C1 segment of cervical spinal cord (tissue), 14 donors: ENCODE data around the gene USP12.
"Not testable (repeated sequence)": the region's sequence is repeated elsewhere in the genome, so short reads cannot be mapped to it uniquely, and the experiment has no call there.

ENCODE experiments used
- DNase-seq, 14 donors: peaks; one replicate each; lab custom pipeline; 2025; lab: John Stamatoyannopoulos, UW

The USP12 gene, protein sequence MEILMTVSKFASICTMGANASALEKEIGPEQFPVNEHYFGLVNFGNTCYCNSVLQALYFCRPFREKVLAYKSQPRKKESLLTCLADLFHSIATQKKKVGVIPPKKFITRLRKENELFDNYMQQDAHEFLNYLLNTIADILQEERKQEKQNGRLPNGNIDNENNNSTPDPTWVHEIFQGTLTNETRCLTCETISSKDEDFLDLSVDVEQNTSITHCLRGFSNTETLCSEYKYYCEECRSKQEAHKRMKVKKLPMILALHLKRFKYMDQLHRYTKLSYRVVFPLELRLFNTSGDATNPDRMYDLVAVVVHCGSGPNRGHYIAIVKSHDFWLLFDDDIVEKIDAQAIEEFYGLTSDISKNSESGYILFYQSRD

DNA sequence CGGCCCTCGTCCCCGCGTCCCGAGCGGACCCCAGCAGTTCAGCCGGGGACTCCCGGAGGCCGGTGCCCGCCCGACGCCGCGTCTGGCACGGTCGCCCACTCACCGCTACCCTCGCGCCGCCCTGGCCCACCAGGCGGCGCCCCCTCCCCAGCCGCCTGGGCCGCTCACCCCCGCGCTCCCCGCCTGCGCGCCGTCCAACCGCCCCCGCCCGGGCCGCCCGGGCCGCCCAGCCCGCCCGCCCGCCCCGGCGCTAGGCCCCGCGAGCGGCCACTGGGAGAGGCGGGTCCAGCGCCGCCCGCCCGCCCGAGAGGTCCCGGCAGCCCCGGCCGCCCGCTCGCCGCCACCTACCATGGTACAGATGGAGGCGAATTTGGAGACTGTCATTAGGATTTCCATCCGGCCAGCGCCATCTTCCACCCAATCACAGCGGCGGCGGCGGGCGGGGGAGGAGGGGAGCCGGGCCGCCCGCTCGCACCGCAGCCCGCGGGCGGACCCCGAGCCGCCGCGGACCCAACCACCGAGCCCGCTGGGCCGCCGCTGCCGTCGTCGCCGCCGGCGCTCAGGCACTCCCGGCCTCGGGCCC lies at the start of gene USP12:
Gene USP12, minus strand, starts transcription at position 568 of the 583 bp plus-strand sequence. Its CDS starts 172 bp downstream, at position 396.
- DNase-seq: peak in 4 of 14 donors; percentile 33 to 73 (median 63)

DNA sequence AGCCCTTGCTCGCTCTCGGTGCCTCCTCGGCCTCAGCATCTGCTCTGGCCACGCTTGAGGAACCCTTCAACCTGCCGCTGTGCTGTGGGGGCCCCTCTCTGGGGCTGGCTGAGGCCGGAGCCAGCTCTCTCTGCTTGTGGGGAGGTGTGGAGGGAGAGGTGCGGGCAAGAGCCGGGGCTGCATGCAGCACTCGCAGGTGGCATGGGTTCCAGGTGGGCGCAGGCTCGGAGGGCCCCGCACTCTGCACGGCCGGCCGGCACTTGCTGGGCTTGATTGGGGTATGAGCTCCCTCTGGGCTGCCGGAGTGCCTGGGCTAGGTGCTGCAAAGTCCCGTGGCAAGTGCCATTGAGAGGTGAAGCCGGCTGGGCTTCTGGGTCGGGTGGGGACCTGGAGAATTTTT lies 48.0 kb upstream of the USP12 start:
- no peak for DNase-seq

DNA sequence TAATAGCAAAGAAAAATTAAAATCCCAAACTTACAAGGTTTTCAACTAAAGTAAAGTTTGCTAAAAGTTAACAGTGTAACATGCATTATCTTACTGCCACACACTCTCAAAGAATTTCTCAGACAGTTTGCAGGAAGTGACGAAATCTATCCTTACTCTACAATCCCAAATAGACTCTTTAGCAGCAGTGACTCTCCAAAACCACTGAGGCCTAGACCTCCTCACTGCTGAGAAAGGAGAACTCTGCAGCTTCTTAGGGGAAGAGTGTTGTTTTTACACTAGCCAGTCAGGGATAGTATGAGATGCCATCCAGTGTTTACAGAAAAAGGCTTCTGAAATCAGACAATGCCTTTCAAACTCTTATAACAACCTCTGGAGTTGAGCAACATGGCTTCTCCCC lies 47.2 kb upstream of the USP12 start:
- not testable (repeated sequence) for DNase-seq

DNA sequence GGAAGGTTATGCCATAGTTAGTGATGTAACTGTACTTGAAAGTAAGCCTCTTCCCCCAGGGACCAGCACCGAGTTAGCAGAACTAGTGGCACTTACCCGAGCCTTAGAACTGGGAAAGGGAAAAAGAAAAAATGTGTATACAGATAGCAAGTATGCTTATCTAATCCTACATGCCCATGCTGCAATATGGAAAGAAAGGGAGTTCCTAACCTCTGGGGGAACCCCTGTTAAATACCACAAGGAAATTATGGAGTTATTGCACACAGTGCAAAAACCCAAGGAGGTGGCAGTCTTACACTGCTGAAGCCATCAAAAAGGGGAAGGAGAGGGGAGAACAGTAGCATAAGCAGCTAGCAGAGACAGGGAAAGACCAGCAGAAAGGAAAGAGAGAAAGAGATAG lies 46.2 kb upstream of the USP12 start:
- not testable (repeated sequence) for DNase-seq

DNA sequence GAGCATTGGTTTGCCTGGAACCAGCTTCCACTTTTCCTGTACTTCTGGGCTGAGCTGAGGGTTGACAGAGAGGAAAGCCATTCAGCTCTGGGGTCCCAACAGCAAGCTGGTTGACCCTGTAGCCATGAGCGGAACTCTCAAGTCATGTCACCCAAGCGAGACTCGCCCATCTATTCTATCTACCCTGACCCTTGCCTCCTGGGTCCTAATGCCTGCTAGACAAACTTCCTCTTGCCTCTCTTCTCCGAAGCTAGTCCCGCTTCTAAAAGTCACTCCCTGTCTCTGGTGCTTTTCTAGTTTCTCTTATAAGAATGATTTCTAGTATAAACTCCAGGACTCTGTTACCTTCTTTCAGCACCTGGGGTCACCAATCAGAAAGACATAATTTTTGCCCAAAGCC lies 41.8 kb upstream of the USP12 start:
- DNase-seq: not testable (repeated sequence)

DNA sequence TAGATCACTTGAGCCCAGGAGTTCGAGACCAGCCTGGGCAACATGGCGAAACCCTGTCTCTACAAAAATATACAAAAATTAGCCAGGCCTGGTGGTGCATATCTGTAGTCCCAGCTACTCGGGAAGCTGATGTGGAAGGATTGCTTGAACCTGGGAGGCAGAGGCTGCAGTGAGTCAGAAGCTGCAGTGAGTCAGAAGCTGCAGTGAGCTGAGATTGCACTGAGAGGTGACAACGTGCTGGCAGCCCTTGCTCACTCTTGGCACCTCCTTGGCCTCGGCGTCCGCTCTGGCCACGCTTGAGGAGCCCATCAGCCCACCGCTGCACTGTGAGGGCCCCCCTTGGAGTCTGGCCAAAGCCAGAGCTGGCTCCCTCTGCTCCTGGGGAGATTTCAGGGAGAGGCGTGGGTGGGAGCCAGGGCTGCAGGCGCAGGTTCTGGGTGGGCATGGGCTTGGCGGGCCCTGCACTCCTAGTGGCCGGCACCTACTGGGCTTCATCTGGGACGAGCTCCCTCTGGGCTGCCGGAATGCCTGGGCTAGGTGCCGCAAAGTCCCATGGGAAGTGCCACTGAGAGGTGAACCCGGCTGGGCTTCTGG lies 40.3 kb upstream of the USP12 start:
- DNase-seq: no peak

DNA sequence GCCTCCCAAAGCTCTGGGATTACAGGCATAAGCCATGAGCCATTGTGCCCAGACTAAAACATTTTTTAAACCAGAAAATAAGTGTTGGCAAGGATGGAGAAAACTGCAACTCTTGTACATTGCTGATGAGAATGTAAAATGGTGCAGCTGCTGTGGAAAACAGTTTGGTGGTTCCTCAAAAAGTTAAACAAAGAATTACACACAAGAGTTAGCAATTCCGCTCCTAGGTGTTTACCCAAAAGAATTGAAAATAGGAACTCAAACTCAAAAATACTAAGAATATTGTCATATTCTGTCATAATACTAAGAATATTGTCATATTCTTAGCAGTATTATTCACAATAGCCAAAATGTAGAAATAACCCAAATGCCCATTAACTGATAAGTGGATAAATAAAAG lies 39.7 kb upstream of the USP12 start:
- DNase-seq: no peak

DNA sequence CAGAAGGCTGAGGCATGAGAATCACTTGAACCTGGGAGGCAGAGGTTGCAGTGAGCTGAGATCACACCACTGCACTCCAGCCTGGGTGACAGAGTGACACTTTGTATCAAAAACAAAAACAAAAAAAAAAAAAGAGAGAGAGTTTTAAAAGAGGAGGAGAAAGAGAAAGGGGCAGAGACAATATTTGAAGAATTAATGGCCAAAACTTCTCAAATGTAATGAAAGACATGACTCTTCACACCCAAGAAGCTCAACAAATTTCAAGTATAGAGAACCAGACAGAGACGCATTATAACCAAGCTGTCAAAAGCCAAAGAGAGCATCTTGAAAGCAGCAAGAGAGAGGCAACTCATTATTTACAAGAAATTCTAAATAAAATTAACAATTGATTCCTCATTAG lies 36.9 kb upstream of the USP12 start:
- DNase-seq: no peak

DNA sequence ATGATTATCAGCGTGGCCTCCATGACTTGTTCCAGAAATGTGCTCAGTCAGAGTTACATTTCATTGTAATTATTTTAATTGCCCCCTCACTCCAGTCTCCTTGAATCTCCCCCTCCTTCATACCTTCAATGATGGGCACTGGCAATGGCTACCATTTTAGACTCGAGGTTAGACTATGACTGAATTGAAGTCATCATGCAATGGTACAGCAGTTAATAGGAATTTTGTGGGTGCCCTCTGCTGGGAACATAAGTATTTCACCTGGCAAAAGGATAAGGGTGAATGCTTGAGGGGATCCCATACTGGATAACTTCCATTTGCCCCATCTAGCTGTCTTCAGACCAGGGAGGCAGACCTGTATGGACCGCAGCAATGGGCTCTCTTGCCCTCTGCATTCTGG lies 32.2 kb upstream of the USP12 start:
- no peak for DNase-seq

DNA sequence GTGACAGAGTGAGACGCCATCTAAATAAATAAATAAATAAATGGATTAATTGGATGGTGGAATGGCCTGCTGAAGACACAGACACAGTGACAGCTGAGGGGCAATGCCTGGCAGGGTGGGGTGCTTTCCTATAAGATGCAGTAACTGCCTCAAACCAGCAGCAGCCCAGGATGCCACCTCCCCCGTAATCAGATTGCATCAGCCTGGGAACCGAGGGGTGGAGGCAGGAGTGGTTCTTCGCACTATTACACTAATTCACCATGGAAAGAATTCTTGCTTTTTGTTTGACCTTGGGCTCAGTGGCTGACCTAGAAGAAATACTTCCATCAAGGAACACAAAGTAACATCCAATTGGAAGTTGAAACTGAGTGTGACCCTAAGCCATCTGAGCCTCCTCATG lies 31.6 kb upstream of the USP12 start:
- DNase-seq: no peak

DNA sequence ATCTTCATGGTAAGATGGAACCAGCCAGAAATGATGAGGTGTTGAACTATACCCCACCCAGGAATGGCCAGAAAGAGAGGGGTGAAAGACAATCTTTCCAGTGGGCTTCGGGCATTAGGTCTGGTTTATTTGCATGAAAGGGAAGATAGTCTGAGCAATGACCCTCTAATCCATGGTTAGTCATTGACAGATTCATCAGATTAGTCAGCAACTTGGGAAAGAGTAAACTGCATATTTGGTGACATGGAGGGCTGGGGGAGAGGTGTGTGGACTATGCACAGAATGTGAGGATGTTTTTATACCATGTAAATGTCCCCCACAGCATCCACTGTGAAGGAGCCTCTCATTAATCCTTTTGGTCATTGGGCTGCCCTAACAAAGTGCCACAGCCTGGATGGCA lies 30.1 kb upstream of the USP12 start:
- DNase-seq: no peak

DNA sequence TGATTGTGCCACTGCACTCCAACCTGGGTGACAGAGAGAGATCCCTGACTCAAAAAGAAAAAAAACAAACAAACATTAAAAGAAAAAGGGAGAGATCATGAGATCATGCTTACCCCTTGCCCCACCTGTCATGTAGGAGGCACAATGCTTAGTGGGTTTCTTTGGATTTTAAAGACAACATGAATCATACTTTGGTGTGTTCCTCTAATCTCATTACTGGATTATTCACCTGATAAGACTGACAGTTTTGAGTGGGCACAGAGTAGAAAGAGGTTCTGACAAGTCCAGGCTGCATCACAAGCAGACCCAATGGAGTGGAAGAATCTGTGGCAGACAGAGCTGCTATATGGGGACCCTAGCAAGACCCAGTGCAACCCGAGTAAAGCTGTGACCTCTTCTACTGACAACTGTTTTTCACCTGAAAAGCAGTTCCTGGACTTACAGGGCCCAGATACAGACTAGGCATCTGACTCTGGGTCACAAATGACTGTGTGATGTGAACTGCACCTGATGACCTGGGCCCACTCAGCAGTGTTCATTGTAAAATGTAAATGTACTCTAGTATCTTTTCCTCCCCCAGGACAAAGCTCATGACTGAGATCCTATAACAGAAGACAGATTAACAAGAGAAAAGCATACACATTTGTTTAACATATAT lies 28.9 kb upstream of the USP12 start:
- no peak for DNase-seq

DNA sequence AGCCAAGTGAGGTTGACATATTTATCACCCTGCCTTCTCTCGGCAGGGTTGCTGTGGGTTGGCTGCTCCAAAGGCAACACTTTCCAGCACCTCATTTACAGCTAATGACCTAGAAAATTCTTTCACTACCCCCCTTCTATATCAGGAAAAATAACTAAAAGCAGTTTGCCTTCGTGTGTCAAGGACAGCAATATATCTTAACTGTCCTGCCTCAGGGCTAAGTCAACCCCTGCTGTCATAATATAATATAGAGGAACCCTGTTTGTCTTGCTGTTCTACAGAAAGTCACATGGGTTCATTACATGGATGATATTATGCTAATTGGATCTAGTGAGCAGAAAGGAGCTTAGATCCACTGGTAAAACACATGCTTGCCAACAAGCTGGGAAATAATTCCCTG lies 28.1 kb upstream of the USP12 start:
- no peak for DNase-seq

DNA sequence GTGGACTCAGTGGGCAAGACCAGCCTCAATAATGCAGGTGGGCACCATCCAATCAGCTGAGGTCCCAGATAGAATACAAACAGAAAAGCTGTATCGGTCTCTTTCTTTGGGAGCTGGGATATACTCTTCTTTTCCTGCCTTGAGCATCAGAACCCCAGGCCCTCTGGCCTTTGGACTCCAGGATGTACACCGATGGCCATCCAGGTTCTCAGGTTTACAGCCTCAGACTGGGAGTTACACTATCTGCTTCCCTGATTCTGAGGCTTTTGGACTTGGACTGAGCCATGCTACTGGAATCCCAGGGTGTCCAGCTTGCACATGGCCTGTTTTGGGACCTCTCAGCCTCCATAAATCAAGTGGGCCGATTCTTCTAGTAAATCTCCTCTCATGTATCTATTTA lies 27.6 kb upstream of the USP12 start:
- no peak for DNase-seq

DNA sequence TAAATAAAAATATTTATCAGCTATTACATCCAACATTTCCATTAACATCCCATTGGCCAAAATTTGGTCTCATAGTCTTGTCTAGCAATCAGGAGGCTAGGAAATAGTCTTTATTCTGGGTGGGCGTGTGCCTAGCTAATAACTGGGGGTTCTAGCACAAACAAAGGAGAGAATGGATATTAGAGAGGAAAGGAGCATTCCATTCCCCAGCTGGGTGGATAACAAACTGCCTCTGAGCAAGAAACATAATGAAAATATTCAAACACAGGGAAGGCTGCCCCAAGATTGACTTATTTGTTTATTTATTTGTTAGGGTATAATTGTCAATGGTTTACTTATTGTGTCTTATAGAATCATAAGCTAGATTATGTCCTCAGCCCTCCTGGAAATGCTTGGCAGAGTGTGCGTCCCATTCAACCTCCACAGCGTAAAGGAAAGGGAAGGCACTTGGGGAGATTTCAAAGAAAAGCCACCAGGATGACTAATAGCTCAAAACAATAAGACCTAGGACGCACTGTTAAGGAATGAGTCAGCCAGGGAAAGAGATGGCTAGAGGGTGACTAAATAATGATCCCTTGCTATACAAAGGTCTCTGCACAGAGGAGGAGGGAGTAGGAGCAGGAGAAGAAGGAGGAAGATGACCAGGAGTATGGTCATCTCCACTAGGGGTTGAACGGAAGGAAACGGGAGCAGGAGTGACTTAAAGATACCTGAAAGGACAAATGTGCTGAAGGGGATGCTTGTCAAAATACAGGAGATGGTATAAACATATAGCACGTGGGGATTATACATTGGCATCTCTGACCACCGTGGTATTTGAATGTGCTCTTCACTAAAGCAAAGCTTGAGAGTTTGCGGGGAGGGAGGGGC lies 23.5 kb upstream of the USP12 start:
- DNase-seq: no peak

DNA sequence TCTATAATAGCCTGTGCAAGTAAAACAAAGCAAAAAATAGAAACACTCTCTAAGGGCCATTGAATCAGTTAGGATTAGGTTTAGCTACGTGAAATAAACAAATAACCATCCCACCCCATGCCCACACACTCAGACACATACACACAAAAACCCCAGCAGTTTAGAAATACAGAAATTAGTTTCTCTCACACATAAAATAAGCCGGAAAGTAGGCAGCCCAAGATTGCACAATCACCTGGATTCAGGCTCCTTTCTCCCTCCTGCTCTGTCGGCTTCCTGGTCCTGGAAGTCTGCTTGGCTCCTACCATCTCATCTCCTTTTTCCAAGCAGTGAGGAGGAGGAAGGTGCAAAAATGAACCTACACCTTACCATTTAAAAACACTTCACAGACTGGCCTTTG lies 22.6 kb upstream of the USP12 start:
- no peak for DNase-seq

DNA sequence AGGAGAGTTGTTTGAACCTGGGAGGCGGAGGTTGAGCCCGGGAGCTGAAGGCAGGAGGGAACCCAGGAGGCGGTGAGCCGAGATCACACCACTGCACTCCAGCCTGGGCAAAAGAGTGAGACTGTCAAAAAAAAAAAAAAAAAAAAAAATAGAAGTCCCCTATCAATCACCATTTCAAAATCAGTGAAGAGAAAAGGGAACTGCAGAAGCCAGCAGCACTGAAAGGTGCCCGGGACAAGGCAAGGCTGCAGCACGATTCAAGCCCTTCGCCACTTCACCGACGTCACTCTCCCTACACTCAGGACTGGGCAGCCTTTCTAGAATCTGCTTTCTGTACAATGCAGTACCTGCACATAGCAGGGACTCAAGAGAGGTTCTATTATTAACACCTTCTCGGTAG lies 21.9 kb upstream of the USP12 start:
- DNase-seq: no peak

DNA sequence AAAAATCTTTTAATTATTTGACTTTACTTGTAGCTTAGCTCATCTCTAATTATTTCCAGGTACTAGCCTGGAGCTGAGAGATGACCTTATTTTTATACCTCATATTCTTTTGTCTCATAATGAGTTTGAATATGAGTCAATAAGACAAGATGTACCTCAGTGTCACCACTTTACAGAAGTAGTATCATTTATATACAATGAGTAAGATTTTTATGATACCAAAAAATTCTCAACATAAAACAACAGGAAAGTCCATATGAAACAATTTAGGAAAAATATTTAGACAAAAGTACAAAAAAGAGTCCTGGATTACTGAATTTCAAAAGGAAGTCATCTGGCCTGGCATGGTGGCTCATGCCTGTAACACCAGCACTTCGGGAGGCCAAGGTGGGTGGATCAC lies 21.4 kb upstream of the USP12 start:
- no peak for DNase-seq

DNA sequence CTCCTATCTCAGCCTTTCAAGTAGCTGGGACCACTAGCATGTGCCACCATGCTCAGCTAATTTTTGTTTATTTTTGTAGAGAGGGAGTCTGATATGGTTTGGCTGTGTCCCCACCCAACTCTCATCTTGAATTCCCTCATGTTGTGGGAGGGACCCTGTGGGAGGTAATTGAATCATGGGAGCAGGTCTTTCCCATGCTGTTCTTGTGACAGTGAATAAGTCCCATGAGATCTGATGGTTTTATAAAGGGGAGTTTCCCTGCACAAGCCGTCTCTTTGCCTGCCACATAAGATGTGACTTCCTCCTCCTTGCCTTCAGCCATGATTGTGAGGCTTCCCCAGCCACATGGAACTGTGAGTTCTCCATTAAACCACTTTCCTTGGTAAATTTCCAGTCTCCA lies 20.8 kb upstream of the USP12 start:
- not testable (repeated sequence) for DNase-seq

DNA sequence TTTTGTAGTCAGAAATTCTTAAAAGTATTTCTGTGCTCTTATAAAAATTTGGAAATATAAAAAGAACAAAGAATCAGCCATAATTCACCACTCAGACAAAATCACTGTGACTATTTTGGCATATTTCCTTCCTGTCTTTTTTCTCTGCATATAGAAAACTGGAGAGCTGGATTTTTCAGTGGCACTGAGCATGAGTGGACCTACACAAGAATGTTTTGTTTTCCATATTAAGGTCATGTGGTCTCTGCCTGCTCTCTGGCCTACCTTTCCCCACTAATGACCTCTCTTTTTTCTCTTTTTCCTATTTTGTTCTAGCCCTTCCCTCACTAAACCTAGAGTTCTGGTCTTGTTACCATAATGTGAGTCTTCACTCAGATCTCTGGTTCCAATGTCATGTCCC lies 17.6 kb upstream of the USP12 start:
- DNase-seq: no peak

DNA sequence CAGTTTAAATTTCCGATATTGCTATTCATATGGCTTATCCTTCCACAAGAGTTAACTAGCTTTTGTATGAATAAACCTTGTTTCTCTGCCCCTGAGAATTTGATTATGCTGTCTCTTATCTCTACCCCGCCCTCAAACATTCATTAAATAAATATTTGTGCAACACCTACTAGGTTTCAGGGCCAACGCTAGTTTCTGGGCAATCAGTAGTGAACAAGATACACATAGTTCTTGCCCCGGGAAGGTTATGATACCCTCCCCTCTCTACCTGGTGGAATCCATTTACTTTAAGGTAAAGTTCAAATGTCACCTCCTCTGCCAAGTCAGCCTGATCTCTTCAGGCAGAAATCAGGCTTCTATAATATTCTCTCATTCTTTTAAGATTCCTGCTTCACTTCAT lies 16.6 kb upstream of the USP12 start:
- DNase-seq: no peak

DNA sequence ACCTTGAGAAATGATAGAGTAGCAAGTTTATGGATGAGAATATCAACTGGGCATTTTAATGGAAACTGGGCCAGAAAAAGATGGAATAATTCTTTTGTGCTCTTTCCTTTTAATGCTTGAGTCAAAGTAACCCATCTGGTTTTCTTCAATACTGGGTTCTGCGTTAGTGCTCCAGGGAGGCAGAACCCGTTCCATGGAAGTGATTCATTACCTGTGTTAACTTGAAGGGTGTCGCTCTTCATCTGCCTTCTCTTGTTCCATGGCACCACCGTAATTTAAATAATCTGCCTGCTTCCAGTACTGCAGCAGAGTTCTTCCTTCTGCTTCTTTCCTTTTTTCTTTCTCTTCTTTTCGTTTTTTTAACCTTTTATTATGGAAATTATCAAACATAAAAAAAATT lies 14.7 kb upstream of the USP12 start:
- DNase-seq: no peak
